HG03432 (cell line): ENCODE results near the gene NT5C2.
A peak's percentile ranks its signal among the peaks of the same experiment; 100 is the strongest.
"Not testable (repeated sequence)": the region's sequence is repeated elsewhere in the genome, so short reads cannot be mapped to it uniquely, and the experiment has no call there.

Experiments used
- ATAC-seq: cut with Tn5 transposase; IDR thresholded peaks from one replicate; pipeline ENCODE4 v1.9.1; 2021; ENCODE audit warnings: mild to moderate bottlenecking, moderate library complexity; ENCODE audit not compliant: unreplicated experiment

The NT5C2 gene

DNA sequence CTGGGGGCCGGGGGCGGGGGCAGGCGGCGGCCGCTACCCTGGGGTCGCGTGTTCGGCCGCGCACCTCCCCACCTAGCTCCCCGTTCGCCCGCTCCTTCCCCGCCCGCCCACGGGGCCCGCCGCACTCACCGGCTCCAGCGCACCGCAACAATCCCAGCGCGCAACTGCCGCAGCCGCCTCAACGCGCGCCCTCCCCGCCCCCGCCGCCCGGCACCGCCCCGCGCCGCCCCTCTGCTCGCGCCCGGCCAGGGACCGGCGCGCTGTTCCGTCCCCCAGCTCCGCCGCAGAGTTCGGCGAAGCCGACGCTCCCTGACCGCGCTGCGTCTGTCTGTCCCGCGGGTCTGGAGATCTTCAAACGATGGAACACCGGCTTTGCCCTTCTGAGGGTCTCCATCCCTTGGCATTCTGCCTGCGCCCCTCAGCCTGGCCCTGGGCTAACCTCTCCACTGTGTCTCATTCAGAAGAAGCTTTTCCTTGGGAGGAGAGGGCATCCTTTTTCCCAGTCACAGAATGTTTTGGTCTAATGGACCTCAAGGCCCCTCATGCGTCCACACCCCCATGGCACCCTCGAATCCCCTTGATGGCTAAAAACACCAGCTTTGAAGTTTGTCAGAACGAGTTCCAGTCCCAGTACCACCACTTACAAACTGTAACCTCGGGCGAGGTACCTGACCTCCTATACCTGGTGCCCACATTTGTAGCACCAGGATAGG lies at the start of gene NT5C2:
TSS of gene NT5C2 (minus strand) at position 166 of the 713 bp plus-strand sequence. CDS start 18,314 bp downstream, outside the sequence.
- ATAC-seq = peak; percentile 85

DNA sequence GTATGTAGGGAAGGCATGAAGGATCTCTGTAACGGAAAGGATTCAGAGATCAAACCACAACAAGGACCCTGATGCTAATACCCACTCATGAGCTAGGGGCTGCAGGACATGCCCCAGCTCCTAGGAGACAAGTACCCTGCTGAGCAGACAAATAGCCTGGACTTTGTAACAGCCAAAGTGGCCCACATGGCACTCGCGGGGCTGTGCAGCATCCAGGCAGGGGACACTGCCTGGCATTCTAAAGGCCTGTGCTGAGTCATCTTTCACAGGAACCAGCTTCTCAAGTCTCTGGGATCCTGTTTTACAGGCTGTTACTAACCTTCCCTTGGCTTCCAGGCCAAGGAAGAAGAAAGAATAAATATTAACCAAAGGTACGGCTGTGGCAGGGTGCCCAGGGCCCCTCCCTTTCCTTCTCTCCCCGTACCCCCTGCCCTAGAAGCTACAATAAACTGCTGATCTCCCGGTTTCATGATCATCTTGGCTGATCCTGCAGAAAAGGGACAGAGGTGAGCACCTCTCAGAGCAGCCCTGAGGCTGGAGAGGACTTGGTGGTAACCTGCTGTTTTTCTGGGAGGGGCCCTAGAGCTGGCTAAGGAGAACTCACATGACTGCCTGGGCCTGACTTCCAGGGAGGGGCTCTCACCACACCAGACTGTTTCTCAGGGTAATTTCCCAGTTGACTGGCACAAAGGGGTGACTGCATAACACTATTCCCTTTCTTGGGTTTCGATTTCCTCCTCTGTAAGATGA lies 48.4 kb upstream of the NT5C2 start:
- ATAC-seq = no peak

DNA sequence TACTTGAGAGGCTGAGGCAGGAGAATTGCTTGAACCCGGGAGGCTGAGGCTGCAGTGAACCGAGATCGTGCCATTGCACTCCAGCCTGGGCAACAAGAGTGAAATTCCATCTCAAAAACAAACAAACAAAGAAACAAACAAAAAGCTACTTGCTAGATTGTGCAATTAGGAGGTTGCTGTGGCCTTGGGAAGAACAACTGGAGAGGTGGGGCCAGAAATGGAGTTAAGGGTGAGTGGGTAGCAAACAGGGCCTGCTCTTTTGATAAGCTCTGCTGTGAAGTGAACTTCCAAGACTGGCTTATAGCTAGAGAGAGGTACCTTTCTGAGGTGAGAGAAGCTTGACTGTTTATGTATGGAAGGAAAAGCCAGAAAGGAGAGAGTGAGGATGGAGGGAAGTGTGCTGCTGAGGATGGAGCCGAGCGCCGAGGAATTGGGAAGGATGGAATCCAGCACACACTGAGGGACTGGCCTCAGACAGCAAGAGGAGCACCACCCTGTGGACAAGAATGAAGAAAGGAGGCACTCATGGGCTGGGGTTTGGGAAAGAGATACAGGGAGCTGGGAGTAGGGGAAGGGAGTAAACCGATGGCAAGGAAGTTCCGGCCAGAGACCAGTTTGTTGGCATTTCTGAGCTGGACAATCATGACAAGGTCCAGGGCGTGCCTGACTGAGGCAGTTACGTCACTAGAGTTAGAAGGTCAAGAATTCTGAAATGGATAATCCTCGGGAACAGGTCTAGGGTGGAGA lies 45.6 kb upstream of the NT5C2 start:
- no peak for ATAC-seq

DNA sequence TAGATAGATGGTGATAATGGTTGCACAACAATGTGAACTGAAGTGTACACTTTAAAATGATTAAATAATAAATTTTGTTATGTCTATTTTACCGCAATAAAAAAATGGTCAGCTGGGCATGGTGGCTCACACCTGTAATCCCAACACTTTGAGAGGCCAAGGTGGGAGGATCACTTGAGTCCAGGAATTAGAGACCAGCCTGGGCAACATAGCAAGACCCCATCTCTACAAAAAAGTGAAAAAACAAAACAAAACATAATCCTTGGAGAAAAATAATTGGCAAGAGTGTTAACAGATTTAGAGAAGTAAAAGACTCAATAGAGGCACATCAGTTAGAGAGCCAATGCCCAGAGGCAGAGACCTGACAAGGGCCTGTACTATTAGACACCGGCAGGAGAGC lies 42.7 kb upstream of the NT5C2 start:
- ATAC-seq = no peak

DNA sequence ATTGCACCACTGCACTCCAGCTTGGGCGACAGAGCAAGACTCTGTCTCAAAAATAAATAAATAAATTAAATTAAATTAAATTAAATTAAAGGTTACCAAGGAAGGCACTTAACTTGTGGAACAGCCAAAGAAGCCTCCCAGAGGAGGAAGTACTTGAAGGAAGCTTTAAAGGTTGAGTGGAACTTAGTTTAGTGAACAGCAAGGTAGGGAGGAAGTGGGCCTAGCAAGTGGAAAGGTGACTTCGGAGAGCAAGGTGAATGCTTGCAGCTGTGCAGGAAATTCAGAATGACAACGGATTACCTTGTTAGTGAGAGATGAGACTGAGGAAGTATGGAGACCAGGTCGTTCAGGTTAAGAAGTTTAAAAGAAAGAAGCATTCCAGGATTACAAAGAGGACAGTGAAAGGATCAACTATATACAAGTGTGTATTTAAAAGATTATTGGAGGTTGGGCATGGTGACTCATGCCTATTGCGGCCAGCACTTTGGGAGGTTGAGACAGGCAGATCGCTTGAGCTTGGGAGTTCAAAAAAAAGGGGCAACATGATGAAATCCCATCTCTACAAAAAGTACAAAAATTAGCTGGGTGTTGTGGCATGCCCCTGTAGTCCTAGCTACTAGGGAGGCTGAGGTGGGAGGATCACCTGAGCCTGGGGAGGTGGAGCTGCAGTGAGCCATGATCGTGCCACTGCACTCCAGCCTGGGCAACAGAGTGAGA lies 39.9 kb upstream of the NT5C2 start:
- ATAC-seq = no peak

DNA sequence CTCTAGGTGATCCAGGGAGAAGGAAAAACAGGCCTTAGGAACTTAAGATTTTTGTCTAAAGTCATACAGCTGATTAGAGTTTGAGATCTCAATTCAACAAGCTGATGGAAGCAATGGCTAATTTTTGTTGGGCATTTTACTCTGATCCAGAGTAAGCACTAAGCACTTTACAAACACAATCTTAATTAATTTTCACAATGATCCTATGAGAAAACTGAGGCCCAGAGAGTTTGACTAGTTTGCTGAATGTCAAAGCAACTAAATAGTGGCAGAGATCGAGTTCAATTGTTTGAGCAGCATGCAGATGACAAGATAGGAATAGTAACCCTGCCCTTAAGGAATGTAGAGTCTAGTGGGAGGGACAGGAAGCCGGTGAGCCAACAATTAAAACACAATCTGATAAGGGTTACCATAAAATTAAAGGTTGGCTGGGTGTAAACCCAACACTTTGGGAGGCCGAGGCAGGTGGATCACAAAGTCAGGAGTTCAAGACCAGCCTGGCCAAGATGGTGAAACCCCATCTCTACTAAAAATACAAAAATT lies 39.1 kb upstream of the NT5C2 start:
- no peak for ATAC-seq

DNA sequence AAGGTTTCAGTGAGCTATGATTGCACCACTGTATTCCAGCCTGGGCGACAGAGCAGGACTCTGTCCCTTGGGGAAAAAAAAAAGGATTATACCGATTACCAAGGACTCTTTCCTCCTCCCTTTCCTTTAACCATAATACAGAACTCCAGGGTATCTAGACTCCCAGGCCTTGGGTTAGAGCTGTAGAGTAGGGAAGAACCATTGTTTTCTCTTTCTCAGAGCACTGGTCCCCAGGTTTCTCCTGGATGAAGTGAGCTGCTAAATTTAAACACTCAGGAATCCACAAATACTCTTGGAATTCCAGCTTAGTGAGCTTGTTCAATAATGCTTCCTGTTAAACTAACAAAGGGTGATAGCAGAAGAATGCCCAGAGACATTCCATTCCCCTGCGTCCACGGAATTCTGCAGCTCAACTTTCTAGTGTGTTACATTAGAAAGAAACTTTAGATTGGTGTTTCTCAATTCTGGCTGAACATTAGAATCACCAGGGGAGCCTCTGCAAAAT lies 38.0 kb upstream of the NT5C2 start:
- ATAC-seq = no peak

DNA sequence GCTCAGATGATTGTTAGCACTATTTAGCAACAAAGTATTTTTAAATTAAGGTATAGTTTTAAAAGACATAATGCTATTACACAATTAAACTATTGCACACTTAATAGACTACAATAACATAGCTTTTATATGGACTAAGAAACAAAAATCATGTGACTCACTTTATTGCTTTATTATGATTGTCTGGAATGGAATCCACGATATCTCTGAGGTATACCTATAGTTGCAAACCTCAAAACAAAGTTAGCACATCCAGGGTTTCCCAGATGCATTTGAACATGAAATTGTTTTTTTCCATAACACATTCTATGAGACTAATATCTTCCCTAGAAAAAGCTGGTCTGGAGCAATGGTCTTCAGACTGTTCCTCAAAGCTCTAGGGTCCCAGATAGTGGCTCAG lies 34.3 kb upstream of the NT5C2 start:
- no peak for ATAC-seq

DNA sequence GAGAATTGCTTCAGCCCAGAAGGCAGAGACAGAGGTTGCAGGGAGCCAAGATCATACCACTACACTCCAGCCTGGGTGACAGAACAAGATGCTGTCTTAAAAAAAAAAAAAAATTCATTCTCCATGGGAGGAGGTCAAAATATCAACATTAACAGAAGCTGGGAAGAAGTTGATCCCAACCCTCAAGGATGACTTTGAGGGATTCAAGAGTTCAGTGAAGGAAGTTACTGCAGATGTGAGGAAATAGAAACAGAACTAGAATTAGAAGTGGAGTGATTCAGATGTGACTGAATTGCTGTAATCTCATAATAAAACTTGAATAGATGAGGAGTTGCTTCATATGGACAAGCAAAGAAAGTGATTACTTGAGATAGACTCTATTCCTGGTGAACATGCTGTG lies 32.9 kb upstream of the NT5C2 start:
- ATAC-seq = no peak

DNA sequence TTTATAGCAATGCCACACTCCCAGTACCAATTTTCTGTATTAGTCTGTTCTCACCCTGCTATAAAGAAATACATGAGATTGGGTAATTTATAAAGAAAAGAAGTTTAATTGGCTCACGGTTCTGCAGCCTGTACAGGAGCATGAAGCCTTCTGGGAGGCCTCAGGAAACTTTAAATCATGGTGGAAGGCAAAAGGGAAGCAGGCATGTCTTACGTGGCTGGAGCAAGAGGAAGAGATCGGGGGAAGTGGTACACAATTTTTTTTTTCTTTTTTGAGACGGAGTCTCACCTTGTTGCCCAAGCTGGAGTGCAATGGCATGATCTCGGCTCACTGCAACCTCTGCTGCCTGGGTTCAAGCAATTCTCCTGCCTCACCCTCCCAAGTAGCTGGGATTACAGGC lies 31.6 kb upstream of the NT5C2 start:
- ATAC-seq = not testable (repeated sequence)

DNA sequence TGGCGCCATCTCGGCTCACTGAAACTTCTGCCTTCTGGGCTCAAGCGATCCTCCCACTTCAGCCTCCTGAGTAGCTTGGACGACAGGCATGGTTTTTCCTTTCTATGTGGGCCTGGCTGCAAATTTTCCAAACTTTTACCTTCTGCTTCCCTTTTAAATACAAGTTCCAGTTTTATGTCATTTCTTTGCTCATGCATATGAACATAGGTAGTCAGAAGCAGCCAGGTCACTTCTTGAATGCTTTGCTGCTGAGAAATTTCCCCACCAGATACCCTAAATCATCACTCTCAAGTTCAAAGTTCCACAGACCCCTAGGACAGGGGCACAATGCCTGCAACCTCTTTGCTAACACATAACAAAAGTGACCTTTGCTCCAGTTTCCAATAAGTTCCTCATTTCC lies 31.1 kb upstream of the NT5C2 start:
- ATAC-seq = no peak

DNA sequence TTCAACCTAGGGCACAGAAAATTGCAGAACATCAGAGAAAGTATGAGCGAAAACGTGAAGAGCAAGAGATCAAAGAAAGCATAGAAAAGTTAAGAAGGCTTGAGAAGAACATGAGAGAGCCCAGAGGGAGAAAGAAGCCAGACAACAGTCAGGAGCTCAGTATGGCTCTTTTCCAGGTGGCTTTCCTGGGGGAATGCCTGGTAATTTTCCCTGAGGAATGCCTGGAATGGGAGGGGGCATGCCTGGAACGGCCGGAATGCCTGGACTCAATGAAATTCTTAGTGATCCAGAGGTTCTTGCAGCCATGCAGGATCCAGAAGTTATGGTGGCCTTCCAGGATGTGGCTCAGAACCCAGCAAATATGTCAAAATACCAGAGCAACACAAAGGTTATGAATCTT lies 23.3 kb upstream of the NT5C2 start:
- not testable (repeated sequence) for ATAC-seq

DNA sequence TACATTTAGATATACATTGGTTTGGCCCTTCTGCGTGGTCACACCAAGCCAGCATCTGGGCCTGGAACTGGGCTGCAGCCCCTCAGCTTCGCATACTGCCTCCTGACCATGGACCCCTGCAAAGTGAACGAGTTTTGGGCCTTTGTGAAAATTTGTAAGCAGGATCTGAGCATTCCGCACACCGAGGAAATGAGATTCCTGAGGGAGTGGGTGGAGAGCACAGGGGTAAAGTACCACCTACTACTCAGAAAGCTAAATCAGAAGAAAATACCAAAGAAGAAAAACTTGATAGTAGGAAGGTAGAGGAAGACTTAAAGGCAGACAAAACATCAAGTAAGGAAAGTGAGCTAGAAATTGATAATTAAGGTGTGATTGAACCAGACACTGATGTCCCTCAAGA lies 22.5 kb upstream of the NT5C2 start:
- no peak for ATAC-seq

DNA sequence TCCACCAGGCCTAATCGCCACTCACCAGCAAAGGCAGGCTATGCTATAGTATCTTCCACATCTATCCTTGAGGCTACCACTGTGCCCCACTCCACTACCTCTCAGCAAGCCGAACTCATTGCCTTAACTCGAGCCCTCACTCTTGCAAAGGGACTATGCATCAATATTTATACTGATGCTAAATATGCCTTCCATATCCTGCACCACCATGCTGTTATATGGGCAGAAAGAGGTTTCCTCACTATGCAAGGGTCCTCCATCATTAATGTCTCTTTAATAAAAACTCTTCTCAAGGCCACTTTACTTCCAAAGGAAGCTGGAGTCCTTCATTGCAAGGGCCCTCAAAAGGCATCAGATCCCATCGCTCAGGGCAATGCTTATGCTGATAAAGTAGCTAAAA lies 17.2 kb upstream of the NT5C2 start:
- ATAC-seq = not testable (repeated sequence)

DNA sequence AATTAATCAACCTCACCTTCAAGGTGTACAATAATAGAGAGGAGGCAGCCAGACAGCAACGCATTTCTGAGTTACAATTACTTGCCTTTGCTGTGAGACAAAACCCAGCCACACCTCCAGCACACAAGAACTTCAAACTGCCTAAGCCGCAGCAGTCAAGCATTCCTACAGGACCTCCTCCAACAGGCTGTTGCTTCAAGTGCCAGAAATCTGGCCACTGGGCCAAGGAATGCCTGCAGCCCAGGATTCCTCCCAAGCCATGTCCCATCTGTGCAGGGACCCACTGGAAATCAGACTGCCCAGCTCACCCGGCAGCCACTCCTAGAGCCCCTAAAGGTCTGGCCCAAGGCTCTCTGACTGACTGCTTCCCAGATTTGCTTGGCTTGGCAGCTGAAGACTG lies 14.6 kb upstream of the NT5C2 start:
- ATAC-seq = not testable (repeated sequence)

DNA sequence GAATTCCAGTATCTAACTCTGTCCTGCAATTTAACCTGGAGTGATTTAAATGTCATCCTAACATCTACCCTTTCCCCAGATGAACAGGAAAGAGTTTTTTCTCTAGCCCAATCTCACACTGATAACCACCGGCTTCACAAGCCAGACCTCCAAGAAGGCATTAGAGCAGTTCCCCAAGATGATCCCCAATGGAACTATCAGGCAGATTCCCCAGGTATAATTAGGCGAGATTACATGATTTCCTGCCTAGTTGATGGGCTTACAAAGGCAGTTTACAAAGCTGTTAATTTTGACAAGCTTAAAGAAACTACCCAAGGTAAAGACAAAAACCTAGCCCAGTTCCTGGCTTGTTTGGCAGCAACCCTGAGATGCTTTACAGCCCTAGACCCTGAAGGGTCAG lies 14.1 kb upstream of the NT5C2 start:
- ATAC-seq = no peak

DNA sequence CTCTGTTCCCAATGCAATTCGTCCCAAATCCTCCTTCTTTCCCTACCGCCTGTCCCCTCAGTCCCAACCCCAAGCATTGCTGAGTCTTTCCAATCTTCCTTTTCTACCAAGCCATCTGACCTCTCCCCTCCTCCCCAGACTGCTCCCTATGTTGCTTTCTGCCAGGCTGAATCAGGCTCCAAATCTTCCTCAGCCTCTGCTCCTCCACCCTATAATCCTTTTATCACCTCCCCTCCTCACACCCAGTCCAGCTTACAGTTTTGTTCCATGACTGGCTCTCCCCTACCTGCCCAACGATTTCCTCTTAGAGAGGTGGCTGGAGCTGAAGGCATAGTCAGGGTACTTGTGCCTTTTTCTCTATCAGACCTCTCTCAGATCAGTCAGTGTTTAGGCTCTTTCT lies 13.6 kb upstream of the NT5C2 start:
- not testable (repeated sequence) for ATAC-seq

DNA sequence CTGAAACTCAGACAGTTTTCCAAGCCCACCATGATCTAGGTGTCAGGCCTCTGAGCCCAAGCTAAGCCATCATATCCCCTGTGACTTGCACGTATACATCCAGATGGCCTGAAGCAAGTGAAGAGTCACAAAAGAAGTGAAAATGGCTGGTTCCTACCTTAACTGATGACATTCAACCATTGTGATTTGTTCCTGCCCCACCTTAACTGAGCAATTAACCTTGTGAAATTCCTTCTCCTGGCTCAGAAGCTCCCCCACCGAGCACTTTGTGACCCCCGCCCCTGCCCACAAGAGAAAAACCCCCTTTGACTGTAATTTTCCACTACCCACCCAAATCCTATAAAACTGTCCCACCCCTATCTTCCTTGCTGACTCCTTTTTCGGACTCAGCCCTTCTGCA lies 12.3 kb upstream of the NT5C2 start:
- not testable (repeated sequence) for ATAC-seq

DNA sequence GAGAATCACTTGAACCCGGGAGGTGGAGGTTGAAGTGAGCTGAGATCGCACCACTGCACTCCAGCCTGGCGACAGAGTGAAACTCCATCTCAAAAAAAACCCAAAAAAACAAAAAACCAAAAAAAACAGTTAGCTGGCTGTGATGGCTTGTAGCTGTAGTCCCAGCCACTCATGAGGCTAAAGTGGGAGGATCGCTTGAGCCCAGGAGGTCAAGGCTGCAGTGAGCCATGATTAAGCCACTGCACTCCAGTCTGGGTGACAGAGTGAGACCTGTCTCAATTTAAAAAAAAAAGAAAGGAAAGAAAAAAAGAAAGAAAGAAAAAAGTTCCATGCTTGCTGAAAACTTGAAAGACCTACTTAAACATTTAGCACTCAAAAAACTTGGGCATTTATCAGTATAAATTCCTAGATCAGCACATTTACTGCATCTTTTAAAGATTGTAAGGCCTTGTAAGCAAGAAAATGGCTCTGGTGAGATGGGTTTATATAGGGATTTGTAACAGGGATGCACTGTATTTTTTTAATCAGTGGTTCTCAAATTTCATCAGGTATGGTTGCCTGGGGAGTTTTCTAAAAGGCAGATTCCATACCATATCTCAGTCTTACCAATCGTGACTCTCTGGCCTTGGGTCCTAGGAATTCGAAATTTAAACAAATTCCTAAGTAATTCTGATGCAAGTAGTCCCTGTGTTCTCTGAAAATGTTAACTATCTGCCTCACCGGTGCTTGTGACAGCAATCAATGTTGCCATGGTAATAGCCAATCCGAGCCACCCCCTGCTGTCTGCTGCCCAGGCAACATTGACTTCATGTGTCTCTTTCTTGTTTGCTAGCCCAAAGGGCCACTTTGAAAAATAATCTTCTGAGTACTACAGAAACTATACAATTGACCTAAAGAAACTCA lies 11.5 kb upstream of the NT5C2 start:
- ATAC-seq = no peak

DNA sequence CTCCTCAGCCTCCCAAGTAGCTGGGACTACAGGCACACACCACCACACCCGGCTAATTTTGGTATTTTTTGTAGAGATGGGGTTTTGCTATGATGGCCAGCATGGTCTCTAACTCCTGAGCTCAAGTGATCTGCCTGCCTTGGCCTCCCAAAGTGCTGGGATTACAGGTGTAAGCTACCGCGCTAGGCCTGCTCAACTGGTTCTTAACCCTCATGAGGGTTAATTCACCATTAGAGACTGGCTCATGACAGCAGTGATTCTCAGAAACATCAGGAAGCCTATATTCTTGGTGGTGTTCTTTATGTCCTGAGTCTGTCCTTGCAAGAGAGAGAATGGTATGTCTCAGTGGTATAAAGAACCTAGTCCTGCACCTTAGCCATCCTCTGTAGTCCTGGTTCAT lies 10.4 kb upstream of the NT5C2 start:
- no peak for ATAC-seq
